DND-41 (cell line): ENCODE measurements around the gene SNTG2.

Source experiments
- CTCF ChIP-seq: IDR thresholded peaks from 2 replicates; pipeline ENCODE4 v1.5.1; 2012; ENCODE audit warnings: borderline replicate concordance, low read length, moderate library complexity, mild to moderate bottlenecking; ENCODE audit not compliant: poor library complexity, severe bottlenecking; ENCODE audit errors: extremely low read depth
- EZH2 ChIP-seq: IDR thresholded peaks from 3 replicates; pipeline ENCODE4 v1.6.1; 2012; ENCODE audit warnings: borderline replicate concordance, low read depth, mild to moderate bottlenecking, moderate library complexity, low read length, inconsistent platforms; ENCODE audit not compliant: severe bottlenecking

- TF ChIP-seq CTCF (no peak), EZH2 (no peak)
These were observed 153.7 kb downstream of the SNTG2 start for GRCh38 chr2:1104364-1104763.
